Kidney (tissue), 14 donors: ENCODE results near the gene THEMIS. TPM values are rescaled to one million over a fixed set of nuclear protein-coding genes. Genes with fewer than 3 reads are reported as not detected.

ENCODE experiments used
- DNase-seq, 5 donors: peaks; one replicate each; pipeline ENCODE4 v3.0.0-alpha.2; 2013 to 2020
- FAIRE-seq: peaks from 2 replicates; lab custom pipeline; 2012; peaks lifted over from hg19 to GRCh38; lab: Jason Lieb, UNC
- H3K27ac ChIP-seq, 2 donors: one replicate each; pipeline ENCODE4 v1.7.0; 2013; ENCODE audit warnings: low read depth in 2 of 2, low read length in 2 of 2, inconsistent platforms in 1 of 2
- H3K27me3 ChIP-seq: one replicate; pipeline ENCODE4 v1.7.1; 2013; ENCODE audit warnings: low read length, inconsistent platforms; ENCODE audit not compliant: control insufficient read depth, insufficient read depth
- H3K36me3 ChIP-seq, 3 donors: one replicate each; pipeline versions ENCODE4 v1.7.0 to v1.7.1; 2013; ENCODE audit warnings: low read length in 3 of 3, control low read depth in 1 of 3, inconsistent platforms in 1 of 3; ENCODE audit not compliant: insufficient read depth in 3 of 3, control insufficient read depth in 2 of 3
- H3K4me1 ChIP-seq, 3 donors: one replicate each; pipeline versions ENCODE4 v1.7.0 to v1.7.1; 2013; ENCODE audit warnings: low read length in 3 of 3, inconsistent platforms in 1 of 3, low read depth in 1 of 3; ENCODE audit not compliant: control insufficient read depth in 2 of 3, insufficient read depth in 2 of 3
- H3K4me3 ChIP-seq, 3 donors: one replicate each; pipeline versions ENCODE4 v1.7.0 to v1.8.1; 2013; ENCODE audit warnings: low read length in 3 of 3, control low read depth in 1 of 3, inconsistent platforms in 1 of 3
- H3K9ac ChIP-seq, 3 donors: one replicate each; pipeline versions ENCODE4 v1.7.0 to v1.7.1; 2013; ENCODE audit warnings: low read length in 3 of 3, control low read depth in 1 of 3, inconsistent platforms in 1 of 3
- H3K9me3 ChIP-seq, 3 donors: one replicate each; pipeline versions ENCODE4 v1.7.0 to v1.7.1; 2013; ENCODE audit warnings: low read length in 3 of 3, control low read depth in 1 of 3, inconsistent platforms in 1 of 3; ENCODE audit not compliant: control insufficient read depth in 2 of 3, insufficient read depth in 1 of 3
- CTCF ChIP-seq: IDR thresholded peaks from 3 replicates; pipeline ENCODE4 v1.5.1; 2012; ENCODE audit warnings: mild to moderate bottlenecking, moderate library complexity, borderline replicate concordance; ENCODE audit not compliant: insufficient read depth; ENCODE audit errors: extremely low read depth
- intact Hi-C: fragments of 100-400 bp; cut with DNase I; formaldehyde crosslinking; loops from one replicate; pipeline ENCODE4 v1.11.1; 2022
- polyA plus RNA-seq: library from polyadenylated mRNA; stranded (reverse); fragments of 350-450 nt; fragmentation: Illumina TruSeq; extraction: RNeasy Lipid Tissue Mini Kit (QIAGEN cat#74804); gene quantifications from one replicate; pipeline ENCODE4 v1.2.3, GENCODE V29; 2014; ENCODE audit warnings: low read depth, low replicate concordance; ENCODE audit not compliant: insufficient read depth
- total RNA-seq: library from RNA; stranded (reverse); fragmentation: NEBNext Ultra II Directional; extraction: Animal tissue kit (Norgen Biotek cat#: 25700); gene quantifications from one replicate; pipeline ENCODE4 v1.2.1, GENCODE V29; 2021
- donor health status: control.
- donor health status: control.
- donor health status: control.
- donor health status: control.
- donor health status: control.
- donor health status: DM: yes; HTN: yes; CAD: no.
- donor health status: Normal renal cell carcinoma (clear cell type).

Gene THEMIS
- total and polyA plus RNA-seq, 2 donors from 2014 or later, result 3.3 TPM; not detected in 1

GRCh38 chr6:127924440-127924839, 23.6 kb upstream of the THEMIS start:
- H3K9me3 ChIP-seq, result peaks cover 0 to 2% (median 0%) of the 10 kb centered on the region in 3 donors
- intact Hi-C loops, result no loop called here
- FAIRE-seq (no peak), DNase-seq (no peak)
- no peak overlapping the region for H3K9ac ChIP-seq
- no peaks in the 10 kb centered on the region for H3K4me1 ChIP-seq
- no peaks in the 10 kb centered on the region for H3K36me3 ChIP-seq
- H3K27me3 ChIP-seq, result no peaks in the 10 kb centered on the region
- no peak for TF ChIP-seq CTCF
- H3K4me3 ChIP-seq, result no peak overlapping the region
- no peak overlapping the region for H3K27ac ChIP-seq

GRCh38 chr6:127924031-127924430, 23.2 kb upstream of the THEMIS start:
- intact Hi-C loops, result no loop called here
- DNase-seq, result no peak
- H3K27ac ChIP-seq, result no peak overlapping the region
- no peak overlapping the region for H3K9ac ChIP-seq
- peaks cover 0 to 2% (median 0%) of the 10 kb centered on the region in 3 donors for H3K9me3 ChIP-seq
- no peak for FAIRE-seq
- H3K4me1 ChIP-seq, result no peaks in the 10 kb centered on the region
- no peak for TF ChIP-seq CTCF
- no peak overlapping the region for H3K4me3 ChIP-seq
- H3K27me3 ChIP-seq, result no peaks in the 10 kb centered on the region
- H3K36me3 ChIP-seq, result no peaks in the 10 kb centered on the region

GRCh38 chr6:127923135-127923534, 22.3 kb upstream of the THEMIS start:
- Histone ChIP-seq H3K4me1 (no peaks in the 10 kb centered on the region), H3K27me3 (no peaks in the 10 kb centered on the region), H3K9me3 (peaks cover 0 to 2% (median 0%) of the 10 kb centered on the region in 3 donors), H3K9ac (no peak overlapping the region), H3K4me3 (no peak overlapping the region), H3K27ac (no peak overlapping the region), H3K36me3 (no peaks in the 10 kb centered on the region)
- FAIRE-seq (no peak), DNase-seq (peak in 2 of 5 donors; percentile 33 to 35)
- TF ChIP-seq CTCF, result no peak
- intact Hi-C loops, result no loop called here

- intact Hi-C loops, result no loop called here
- H3K4me3 ChIP-seq, result no peak overlapping the region
- no peaks in the 10 kb centered on the region for H3K4me1 ChIP-seq
- peaks cover 0 to 2% (median 0%) of the 10 kb centered on the region in 3 donors for H3K9me3 ChIP-seq
- no peaks in the 10 kb centered on the region for H3K36me3 ChIP-seq
- H3K27ac ChIP-seq, result no peak overlapping the region
- FAIRE-seq, result no peak
- TF ChIP-seq CTCF, result no peak
- H3K27me3 ChIP-seq, result no peaks in the 10 kb centered on the region
- H3K9ac ChIP-seq, result no peak overlapping the region
- no peak for DNase-seq
These were observed 21.1 kb upstream of the THEMIS start for GRCh38 chr6:127921982-127922381.
